ENCODE measurements around the gene ANKFN1.

- no peak for TF ChIP-seq EZH2phosphoT487 (IDR thresholded peaks at IDR 0.05)
- TF ChIP-seq CTCF (IDR thresholded peaks at IDR 0.05), result no peak
- TF ChIP-seq EZH2 (IDR thresholded peaks at IDR 0.05), result no peak
These were observed 273.6 kb downstream of the ANKFN1 start for GRCh38 chr17:56426901-56427300.
